Bronchial epithelial cell (primary cell): ENCODE results near the gene ACTR3. TPM values are rescaled to one million over a fixed set of nuclear protein-coding genes. Genes with fewer than 3 reads are reported as not detected.

Source experiments
- DNase-seq: peaks from one replicate; pipeline ENCODE4 v3.0.0-alpha.2; 2010; ENCODE audit warnings: low read depth
- FAIRE-seq: peaks from 2 replicates; lab custom pipeline; 2011; peaks lifted over from hg19 to GRCh38; lab: Jason Lieb, UNC
- H3K27me3 ChIP-seq: 2 replicates; pipeline ENCODE4 v1.5.1; 2011; ENCODE audit warnings: low read length; ENCODE audit not compliant: control insufficient read depth, insufficient read depth
- H3K36me3 ChIP-seq: 2 replicates; pipeline ENCODE4 v1.5.1; 2011; ENCODE audit warnings: low read length; ENCODE audit not compliant: control insufficient read depth, insufficient read depth
- H3K4me3 ChIP-seq: 2 replicates; pipeline ENCODE4 v1.5.1; 2011; ENCODE audit warnings: mild to moderate bottlenecking, low read depth, low read length, control low read depth
- total RNA-seq: library from RNA; depleted of rRNA; stranded (reverse); fragments of >200 nt; gene quantifications from 2 replicates; pipeline ENCODE4 v1.2.1, GENCODE V29; 2014
- TF ChIP-seq, protein P1 (sequence below): IDR thresholded peaks from 2 replicates; pipeline ENCODE4 v1.5.1; 2011; ENCODE audit warnings: mild to moderate bottlenecking, moderate library complexity, low read length, control low read depth, inconsistent platforms; ENCODE audit not compliant: insufficient read depth, severe bottlenecking

ACTR3 gene
- total RNA-seq, 1 donor from 2014 or later: 214 TPM

DNA sequence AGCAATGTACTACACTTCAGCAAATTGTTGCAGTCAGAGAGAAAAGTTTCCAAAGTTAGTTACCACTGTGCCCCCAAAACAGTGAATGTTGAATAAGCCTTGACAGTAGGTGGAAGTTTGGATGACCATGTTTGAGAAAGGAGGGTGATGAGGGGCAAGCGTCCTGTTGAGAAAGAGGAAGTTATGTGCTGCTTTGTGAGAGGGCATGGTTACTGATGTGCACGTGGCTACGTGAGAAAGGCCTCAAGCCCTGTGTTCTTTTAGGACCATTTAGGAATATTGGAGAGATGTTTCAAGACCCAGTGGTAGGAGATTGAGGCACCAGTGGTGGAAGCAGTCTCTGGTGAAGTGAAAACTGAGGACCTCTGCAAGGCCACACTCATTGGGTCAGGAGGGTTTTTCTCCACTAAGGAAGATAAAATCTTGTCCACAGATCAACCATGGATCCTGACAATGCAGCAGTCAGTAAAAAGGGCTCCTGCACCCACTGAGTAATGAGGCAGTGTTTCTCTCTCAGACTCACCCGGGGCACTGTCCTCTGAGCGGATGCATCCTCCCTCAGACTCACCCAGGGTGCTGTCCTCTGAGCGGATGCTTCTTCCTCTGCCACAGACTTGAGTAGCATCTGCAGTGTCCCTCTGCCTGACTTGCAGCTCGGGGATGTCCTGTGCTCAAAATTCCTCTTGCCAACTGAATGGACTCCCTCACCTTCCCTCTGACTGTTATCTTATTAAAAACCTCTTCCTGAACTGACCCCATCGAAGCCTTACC, 34.7 kb upstream of the ACTR3 start:
- Histone ChIP-seq H3K27me3 (no peaks in the 10 kb centered on the region), H3K36me3 (no peaks in the 10 kb centered on the region), H3K4me3 (no peak overlapping the region)
- DNase-seq (no peak), FAIRE-seq (no peak)
- TF ChIP-seq, protein P1, sequence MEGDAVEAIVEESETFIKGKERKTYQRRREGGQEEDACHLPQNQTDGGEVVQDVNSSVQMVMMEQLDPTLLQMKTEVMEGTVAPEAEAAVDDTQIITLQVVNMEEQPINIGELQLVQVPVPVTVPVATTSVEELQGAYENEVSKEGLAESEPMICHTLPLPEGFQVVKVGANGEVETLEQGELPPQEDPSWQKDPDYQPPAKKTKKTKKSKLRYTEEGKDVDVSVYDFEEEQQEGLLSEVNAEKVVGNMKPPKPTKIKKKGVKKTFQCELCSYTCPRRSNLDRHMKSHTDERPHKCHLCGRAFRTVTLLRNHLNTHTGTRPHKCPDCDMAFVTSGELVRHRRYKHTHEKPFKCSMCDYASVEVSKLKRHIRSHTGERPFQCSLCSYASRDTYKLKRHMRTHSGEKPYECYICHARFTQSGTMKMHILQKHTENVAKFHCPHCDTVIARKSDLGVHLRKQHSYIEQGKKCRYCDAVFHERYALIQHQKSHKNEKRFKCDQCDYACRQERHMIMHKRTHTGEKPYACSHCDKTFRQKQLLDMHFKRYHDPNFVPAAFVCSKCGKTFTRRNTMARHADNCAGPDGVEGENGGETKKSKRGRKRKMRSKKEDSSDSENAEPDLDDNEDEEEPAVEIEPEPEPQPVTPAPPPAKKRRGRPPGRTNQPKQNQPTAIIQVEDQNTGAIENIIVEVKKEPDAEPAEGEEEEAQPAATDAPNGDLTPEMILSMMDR: no peak

DNA sequence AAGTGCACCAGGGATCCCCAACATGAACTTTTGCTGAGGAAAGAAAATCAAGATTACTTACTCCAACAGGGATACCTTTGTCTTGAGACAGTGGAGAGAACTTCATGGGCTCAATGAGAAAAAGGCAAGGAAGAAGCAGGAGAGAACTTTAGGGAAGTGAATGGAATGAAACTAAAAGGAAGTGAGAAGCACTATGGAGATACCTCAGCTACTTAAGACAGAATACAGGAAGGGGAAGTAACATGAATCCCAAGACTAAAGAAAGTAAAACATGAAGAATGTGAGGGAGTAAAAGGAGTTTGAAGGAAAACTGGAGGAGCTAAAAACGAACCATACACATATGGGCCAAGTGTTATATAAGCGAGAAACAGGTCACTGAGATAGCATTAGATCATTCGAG, 32.4 kb upstream of the ACTR3 start:
- TF ChIP-seq, protein P1: no peak
- Histone ChIP-seq H3K4me3 (no peak overlapping the region), H3K27me3 (no peaks in the 10 kb centered on the region), H3K36me3 (no peaks in the 10 kb centered on the region)
- DNase-seq (no peak), FAIRE-seq (no peak)

DNA sequence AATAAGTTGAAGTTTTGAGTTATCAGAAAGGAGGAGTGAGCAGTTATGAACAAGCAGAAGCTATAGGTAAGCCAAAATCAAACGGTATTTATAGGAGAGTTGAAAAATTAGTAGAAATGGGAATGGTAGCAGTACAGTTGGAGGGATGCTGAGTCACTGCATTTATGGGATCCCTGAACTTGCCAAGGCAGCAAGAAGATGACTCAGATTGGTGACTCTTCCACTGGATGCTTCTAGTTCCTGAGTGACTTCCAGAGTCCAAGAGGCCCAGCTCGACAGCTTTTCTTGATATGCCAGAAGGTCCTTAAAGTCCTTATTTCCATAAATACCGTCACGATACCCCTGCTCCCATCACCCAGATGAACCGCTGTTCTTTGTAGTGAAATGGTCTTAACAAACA, 31.1 kb upstream of the ACTR3 start:
- FAIRE-seq: no peak
- no peaks in the 10 kb centered on the region for H3K27me3 ChIP-seq
- H3K4me3 ChIP-seq: no peak overlapping the region
- TF ChIP-seq, protein P1: no peak
- peak; percentile 95 for DNase-seq
- no peaks in the 10 kb centered on the region for H3K36me3 ChIP-seq

DNA sequence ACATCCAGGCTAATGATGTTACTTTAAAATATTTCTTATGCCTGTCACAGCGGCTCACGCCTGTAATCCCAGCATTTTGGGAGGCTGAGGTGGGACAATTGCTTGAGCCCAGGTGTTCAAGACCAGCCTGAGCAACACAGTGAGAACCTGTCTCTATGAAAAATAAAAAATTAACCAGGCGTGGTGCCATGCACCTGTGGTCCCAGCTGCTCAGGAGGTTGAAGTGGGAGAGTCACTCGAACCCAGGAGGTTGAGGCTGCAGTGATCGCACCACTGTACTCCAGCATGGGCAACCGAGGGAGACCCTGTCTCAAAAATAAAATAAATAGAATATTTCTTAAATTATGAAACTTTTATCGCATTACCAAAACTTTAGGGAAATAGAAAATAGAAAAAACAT, 28.1 kb upstream of the ACTR3 start:
- Histone ChIP-seq H3K4me3 (no peak overlapping the region), H3K27me3 (no peaks in the 10 kb centered on the region), H3K36me3 (no peaks in the 10 kb centered on the region)
- TF ChIP-seq, protein P1: no peak
- no peak for DNase-seq
- FAIRE-seq: no peak

DNA sequence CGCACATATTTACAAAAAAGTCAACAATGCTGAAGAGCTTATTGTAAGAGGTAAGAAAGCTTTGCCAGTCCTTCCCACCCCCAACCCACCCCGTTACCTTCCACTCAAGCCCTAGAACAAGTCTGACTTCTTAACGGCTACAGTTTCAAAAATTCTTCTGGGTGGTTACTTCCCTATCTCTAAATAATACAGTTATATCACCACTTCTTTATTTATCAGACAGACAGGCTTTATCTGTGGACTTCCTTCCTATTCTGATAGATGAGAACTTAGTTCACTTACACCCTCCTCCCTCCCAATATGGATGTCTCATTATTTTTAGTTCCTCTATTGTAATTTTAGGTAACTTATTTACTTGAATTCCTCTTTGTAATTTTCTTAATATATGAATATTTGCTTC, 26.7 kb upstream of the ACTR3 start:
- no peak for FAIRE-seq

More for the DNA sequence above, 26.7 kb upstream of the ACTR3 start:
- TF ChIP-seq, protein P1: no peak
- no peaks in the 10 kb centered on the region for H3K36me3 ChIP-seq
- DNase-seq: no peak
- no peaks in the 10 kb centered on the region for H3K27me3 ChIP-seq
- no peak overlapping the region for H3K4me3 ChIP-seq
